GM21825 (cell line): ENCODE results near the gene COCH.
"Not testable (repeated sequence)": the region's sequence is repeated elsewhere in the genome, so short reads cannot be mapped to it uniquely, and the experiment has no call there.

Experiments
- ATAC-seq: cut with Tn5 transposase; IDR thresholded peaks from one replicate; pipeline ENCODE4 v1.9.1; 2021; ENCODE audit warnings: mild to moderate bottlenecking, moderate library complexity; ENCODE audit not compliant: unreplicated experiment

COCH gene

GRCh38 chr14:30921305-30921704 is 46.9 kb downstream of the COCH start:
- no peak for ATAC-seq

DNA sequence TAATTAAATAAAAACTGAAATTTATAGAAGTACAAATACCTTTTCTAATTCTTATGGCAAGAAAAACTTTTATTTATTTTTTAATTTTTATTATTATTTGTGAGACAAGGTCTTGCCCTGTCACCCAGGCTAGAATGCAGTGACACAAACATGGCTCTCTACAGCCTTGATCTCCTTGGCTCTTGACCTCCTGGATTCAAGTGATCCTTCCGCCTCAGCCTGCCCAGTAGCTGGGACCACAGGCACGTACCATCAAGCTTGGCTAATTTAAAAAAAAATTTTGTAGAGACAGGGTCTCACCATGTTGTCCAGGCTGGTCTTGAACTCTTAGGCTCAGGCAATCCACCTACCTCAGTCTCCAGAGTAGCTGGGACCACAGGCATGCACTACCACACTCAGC is 47.4 kb downstream of the COCH start:
- no peak for ATAC-seq

GRCh38 chr14:30925254-30925653 is 50.9 kb downstream of the COCH start:
- no peak for ATAC-seq

GRCh38 chr14:30928462-30928861 is 54.1 kb downstream of the COCH start:
- no peak for ATAC-seq

DNA sequence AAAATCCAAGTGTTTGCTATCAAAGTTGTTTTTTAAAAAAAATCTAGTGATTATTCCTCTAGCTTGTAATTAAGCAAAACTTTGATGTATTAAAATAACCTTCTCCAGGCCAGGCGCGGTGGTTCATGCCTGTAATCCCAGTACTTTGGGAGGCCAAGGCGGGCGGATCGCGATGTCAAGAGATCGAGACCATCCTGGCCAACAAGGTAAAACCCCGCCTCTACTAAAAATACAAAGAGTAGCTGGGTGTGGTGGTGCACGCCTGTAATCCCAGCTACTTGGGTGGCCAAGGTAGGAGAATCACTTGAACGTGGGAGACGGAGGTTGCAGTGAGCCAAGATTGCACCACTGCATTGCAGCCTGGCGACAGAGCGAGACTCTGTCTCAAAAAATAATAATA is 59.6 kb downstream of the COCH start:
- ATAC-seq, result not testable (repeated sequence)

- ATAC-seq, result no peak
Measured at GRCh38 chr14:30935445-30935844, 61.1 kb downstream of the COCH start.

DNA sequence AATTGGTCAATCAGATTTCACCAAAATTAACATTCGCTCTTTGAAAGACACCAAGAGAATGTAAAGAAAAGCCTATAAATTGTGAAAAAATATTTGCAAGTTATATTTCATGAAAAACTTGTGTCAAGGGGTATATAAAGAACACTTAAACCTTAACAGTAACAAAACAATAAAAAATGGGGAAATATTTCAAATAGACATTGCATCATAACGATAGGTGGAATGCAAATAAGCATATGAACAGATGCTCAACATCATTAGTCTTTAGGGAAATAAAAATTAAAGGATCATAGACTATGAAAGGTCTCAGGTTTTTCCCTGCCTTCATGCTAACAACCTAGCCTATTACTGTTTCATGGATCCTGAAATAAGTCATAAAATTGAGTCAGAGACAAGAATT is 64.3 kb downstream of the COCH start:
- no peak for ATAC-seq
